Adipose tissue (tissue), 3 donors: Measurements from ENCODE around the gene INSL3. TPM values are rescaled to one million over a fixed set of nuclear protein-coding genes. Genes with fewer than 3 reads are reported as not detected.

Experiments used
- H3K27ac ChIP-seq: one replicate; pipeline ENCODE4 v1.5.1; 2013; ENCODE audit warnings: low read depth, low read length
- WGBS, 3 donors: extraction: QIAGEN DNeasy Blood & Tissue Kit; methylation state at CpG; one replicate each; pipeline ENCODE4 v1.1.7; 2013; 5-methylcytosine and 5-hydroxymethylcytosine counted together
- polyA plus RNA-seq, 3 donors: library from polyadenylated mRNA; stranded (reverse); fragments of 200-250 nt; gene quantifications; one replicate each; pipeline ENCODE4 v1.2.3, GENCODE V29; 2013
- donor health status: healthy with polysubstance abuse.
- donor health status: Bipolar disorder and iron deficiency.
- donor health status: healthy.

The INSL3 gene
- polyA plus RNA-seq, 3 donors, result 0.33 to 0.45 TPM; not detected in 1

DNA sequence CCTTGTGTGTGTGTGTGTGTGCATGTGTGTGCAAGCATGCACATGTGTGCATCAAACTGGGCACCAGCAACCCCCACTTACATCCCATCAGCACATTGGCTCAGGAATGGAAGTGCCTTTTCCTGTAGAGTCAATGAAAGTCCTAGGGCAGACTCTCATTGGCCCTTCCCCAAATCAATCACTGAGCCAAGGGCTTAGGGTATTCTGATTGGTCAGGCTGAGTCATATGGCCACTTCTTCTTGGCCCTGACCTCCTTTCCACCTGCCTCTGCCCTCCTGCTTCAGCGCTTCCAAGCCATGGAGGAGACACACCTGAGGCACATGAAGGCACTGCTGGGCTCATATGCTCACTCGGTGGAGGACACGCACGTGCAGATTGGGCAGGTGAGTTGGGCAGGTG lies 49.1 kb downstream of the INSL3 start:
- H3K27ac ChIP-seq, result no peak overlapping the region
- 94 to 98% (median 97%) methylated on average over 4 of the region's 4 CpGs for WGBS, 3 donors

DNA sequence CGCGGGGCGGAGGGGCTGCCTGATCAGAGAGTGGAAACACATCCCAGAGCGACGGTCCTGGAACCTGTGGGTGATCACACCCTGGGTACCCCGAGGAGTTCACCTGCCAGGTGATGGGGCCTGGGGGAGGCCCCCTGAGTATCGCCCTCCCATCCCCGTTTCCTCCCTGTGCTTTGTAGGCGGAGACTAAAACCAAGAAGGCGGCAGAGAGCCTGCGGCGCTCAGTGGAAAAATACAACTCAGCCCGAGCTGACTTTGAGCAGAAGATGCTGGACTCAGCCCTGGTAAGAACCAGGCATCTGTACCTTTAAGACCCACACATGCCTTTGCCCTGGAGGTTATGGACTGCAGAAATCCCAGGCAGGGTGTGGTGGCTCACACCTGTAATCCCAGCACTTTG lies 50.7 kb downstream of the INSL3 start:
- WGBS, 3 donors, result 76 to 88% (median 86%) methylated on average over 10 to 13 of the region's 13 CpGs
- H3K27ac ChIP-seq, result no peak overlapping the region

DNA sequence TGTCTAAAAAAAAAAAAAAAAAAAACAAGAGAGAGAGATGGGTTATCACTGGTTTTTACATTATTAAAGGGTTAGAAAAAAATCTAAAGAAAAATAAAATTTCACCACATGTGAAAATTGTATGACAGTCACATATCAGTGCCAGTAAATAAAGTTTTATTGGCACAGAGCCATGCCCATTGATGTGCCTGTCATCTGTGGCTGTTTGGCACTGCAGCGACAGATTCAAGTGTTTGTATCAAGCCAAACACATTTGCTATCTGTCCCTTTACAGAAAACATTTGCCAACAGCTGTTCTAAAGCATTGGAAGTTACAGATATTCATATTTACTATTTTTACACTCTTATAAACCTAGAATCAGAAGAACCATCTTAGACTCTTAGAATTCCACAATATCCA lies 53.8 kb downstream of the INSL3 start:
- no peak overlapping the region for H3K27ac ChIP-seq
- 16 to 86% (median 75%) methylated on average over 1 of the region's 1 CpG for WGBS, 3 donors

DNA sequence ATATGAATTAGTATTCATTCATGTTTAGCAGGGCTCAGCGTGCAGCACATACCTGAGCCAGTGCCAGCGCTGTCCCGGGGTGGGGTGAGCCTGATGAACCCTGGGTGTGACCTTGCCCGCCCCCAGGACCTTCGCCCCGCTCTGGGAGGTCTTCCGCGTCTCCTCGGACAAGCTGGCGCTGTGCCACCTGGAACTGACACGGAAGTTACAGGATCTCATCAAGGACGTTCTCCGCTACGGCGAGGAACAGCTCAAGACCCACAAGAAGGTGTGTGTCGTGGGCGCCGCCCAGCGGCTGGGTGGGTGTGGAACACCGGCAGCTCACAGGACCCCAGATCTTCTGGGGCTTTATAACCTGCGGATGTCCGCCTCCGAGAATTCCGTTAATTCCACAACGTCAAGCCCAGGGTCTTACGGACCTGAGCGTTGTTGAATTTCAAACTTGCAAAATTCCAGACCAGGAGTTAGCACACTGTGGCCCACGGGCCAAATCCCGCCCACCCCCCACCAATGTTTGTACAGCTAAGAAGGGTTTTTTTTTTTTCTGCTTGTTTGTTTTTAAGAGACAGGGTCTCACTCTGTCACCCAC lies 54.7 kb downstream of the INSL3 start:
- WGBS, 3 donors, result 7 to 18% (median 12%) methylated on average over 29 of the region's 29 CpGs
- no peak overlapping the region for H3K27ac ChIP-seq

Other genes starting within 250 kb of the INSL3 start
- gene UNC13A, start 133.2 kb downstream of the INSL3 start, polyA plus RNA-seq, result 1 to 10 TPM in 1 of 3 donors, under 1 TPM in 2; 0.11 to 1.0 (median 0.15) TPM
- gene MAP1S, start 102.0 kb downstream of the INSL3 start, polyA plus RNA-seq, result 10 to 100 TPM; 11.0 to 27.8 (median 13.9) TPM
- 1 to 10 TPM in 2 of 3 donors, under 1 TPM in 1; 0.76 to 2.2 (median 1.8) TPM for gene FCHO1, start 70.0 kb downstream of the INSL3 start, polyA plus RNA-seq
- 1 to 10 TPM in 1 of 3 donors, under 1 TPM in 2; 0.55 to 3.1 (median 0.67) TPM for gene B3GNT3, start 26.4 kb downstream of the INSL3 start, polyA plus RNA-seq
- 10 to 100 TPM in 1 of 3 donors, 1 to 10 TPM in 2; 1.9 to 11.1 (median 9.7) TPM for gene JAK3, start 26.5 kb upstream of the INSL3 start, polyA plus RNA-seq
- gene RPL18A, start 38.4 kb upstream of the INSL3 start, polyA plus RNA-seq, result 1,000 to 10,000 TPM; 2,749 to 3,693 (median 2,955) TPM
- 1 to 10 TPM in 1 of 3 donors, under 1 TPM in 1, not detected in 1; 0.06 to 2.6 TPM for gene SLC5A5, start 50.4 kb upstream of the INSL3 start, polyA plus RNA-seq
- 100 to 1,000 TPM in 2 of 3 donors, 10 to 100 TPM in 1; 77.4 to 149 (median 111) TPM for gene CCDC124, start 111.5 kb upstream of the INSL3 start, polyA plus RNA-seq
- gene KCNN1, start 145.6 kb upstream of the INSL3 start, polyA plus RNA-seq, result under 1 TPM in 2 of 3 donors, not detected in 1; 0.06 to 0.34 TPM
- 10 to 100 TPM; 11.1 to 48.6 (median 15.4) TPM for gene ARRDC2, start 186.7 kb upstream of the INSL3 start, polyA plus RNA-seq